GM19397 (cell line): ENCODE measurements around the gene MON2.
"Not testable (repeated sequence)": the region's sequence is repeated elsewhere in the genome, so short reads cannot be mapped to it uniquely, and the experiment has no call there.

Experiments
- ATAC-seq: cut with Tn5 transposase; IDR thresholded peaks from one replicate; pipeline ENCODE4 v1.9.1; 2021; ENCODE audit warnings: mild to moderate bottlenecking, moderate library complexity; ENCODE audit not compliant: unreplicated experiment

The MON2 gene

GRCh38 chr12:62543741-62544140 is 77.1 kb downstream of the MON2 start:
- no peak for ATAC-seq

DNA sequence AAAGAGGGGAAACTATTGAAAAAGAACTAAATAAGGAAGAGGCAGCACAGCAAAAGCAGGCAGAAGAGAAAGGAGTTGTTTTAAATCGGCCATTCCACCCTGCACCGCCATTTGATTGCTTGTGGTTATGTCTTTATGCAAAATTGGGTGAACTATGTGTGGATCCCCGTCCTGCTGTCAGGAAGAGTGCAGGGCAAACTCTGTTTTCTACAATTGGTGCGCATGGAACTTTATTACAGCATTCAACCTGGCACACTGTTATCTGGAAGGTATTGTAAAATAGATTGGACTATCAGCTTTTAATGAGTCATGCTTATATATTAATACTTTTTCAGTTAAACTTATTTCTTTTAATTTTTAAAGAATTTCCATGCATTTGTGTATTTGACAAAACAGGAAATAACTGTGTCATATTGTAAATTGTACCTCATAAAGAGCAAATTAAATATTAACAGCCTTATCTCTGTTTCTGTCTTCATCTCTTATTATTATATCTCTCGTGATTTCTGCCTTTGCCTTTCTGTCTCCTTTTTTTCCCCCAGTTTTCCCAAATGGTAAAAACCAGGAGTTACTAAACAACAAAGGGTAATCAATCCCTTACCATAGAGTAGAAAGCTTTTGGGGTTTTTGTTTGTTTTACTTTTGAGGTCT is 86.4 kb downstream of the MON2 start:
- ATAC-seq = no peak

DNA sequence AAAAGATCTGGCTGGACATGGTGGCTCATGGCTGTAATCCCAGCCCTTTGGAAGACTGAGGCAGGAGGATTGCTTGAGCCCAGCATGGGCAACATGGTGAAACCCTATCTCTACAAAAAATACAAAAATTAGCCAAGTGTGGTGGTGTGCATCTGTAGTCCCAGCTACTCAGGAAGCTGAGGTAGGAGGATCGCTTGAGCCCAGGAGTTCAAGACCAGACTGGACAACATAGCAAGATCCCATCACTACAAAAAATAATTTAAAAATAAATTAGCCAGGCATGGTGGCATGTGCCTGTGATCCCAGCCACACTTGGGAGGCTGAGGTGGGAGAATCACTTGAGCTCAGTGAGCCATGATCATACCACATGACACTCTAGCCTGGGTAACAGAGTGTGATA is 92.7 kb downstream of the MON2 start:
- not testable (repeated sequence) for ATAC-seq

DNA sequence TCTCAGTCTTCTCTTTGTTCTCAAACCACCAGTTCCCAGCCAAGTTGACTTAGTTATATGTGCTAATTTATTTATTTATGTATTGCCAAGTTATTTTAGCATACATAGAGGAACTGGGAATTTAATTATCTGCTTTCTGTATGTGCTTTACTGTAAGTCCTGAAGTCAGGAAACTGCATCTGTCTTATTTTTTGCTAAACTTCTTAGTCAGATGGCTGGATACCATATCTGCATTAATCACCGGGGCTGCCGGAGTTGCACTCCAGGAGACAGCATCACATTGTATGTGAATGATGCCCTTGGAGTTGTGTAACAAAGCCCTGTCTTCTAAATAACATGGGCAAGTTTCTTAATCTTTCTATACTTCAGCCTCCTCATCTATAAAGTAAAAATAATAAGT is 96.2 kb downstream of the MON2 start:
- ATAC-seq = no peak

DNA sequence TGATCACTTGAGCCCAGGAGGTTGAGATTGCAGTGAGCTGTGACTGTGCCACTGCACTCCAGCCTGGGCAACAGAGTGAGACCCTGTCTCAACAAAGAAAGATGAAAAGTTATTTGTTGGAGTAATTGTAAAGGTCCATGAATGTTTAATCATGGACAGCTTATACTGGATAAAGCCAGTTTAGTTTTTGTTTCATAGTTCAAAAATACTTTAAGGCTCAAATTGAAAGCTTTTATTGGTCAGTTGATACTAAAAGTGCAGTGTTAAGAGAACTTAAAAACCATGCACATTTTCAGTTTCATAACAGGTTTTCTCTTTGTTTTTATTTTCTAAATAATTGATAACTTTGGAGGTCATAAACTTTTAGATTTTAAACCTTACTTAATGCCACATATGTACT is 108.4 kb downstream of the MON2 start:
- ATAC-seq = no peak

DNA sequence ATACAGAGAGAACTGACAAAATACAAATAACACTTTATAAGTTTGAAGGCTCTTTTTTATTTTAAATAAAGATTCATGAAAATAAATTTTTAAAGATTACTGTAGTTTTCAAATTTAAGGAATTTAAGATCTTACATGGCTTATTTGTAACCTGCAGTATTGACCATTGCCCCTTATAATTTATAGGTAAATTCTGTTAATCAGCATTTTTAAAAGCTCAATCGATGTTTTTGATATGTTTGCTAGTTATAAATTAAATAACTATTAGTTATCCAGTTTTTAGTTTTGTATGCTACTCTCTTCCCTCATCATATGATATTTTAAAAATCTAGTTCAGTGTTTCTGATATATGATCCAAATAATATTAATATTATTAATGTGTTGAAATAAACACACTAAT is 109.9 kb downstream of the MON2 start:
- no peak for ATAC-seq

GRCh38 chr12:62578726-62579125 is 112.1 kb downstream of the MON2 start:
- no peak for ATAC-seq

- peak; percentile 57 for ATAC-seq
Measured at GRCh38 chr12:62581288-62582064, 114.8 kb downstream of the MON2 start.

DNA sequence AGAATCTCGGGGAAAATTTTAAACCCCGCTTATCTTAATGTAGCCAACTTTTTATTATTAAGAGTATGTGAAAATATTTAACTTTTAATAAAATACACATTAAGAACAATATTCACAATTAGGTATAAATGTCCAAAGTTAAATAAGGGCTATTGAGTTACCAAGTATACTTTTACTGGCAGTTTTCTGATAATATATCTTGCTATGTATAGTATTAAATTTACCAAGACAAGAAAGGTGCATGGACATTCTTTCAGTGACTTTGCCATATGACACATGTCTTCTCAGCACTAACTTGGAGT is 115.4 kb downstream of the MON2 start:
- ATAC-seq = no peak

GRCh38 chr12:62584619-62585018 is 118.0 kb downstream of the MON2 start:
- ATAC-seq = no peak

DNA sequence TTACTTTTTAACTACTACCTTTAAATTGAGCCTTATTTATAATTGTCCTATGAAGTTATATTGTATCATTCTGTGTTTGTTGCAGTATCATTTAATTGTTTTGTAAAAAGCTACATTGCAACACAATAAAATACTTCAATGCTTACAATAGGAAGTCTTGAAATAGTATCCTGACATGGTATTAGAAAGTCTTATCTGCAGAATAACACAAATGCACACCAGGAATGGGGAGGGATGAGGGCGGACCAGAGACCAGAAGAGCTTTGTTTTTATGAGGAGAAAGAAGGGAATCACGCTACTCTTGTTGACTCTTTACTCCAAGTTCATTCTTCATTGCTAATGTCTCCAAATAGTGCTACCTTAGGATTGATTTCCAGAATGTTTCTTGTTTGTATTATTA is 120.2 kb downstream of the MON2 start:
- no peak for ATAC-seq

- ATAC-seq = no peak
Measured at GRCh38 chr12:62588916-62589315, 122.3 kb downstream of the MON2 start.

DNA sequence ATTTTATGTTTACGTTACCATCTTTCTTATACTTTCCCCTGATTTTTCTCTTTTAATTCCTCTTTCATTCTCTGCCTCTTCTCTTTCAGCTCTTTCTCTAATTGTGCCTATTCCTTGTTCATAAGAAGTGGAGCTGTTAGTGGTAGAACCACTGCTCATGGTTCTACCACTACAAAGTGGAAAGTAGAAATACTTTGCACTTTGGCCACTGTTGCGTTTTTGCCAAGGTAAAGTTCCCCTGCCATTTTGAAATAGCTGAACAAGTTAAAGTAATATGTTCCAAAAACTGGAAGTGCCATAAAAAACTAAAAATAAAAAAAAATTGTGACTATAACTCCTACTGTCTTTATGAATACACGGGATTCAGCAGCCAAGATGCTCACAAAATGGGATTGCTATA is 130.6 kb downstream of the MON2 start:
- ATAC-seq = no peak

GRCh38 chr12:62598846-62599245 is 132.2 kb downstream of the MON2 start:
- ATAC-seq = no peak

GRCh38 chr12:62599854-62600437 is 133.3 kb downstream of the MON2 start:
- ATAC-seq = no peak

GRCh38 chr12:62601765-62602164 is 135.1 kb downstream of the MON2 start:
- ATAC-seq = no peak

DNA sequence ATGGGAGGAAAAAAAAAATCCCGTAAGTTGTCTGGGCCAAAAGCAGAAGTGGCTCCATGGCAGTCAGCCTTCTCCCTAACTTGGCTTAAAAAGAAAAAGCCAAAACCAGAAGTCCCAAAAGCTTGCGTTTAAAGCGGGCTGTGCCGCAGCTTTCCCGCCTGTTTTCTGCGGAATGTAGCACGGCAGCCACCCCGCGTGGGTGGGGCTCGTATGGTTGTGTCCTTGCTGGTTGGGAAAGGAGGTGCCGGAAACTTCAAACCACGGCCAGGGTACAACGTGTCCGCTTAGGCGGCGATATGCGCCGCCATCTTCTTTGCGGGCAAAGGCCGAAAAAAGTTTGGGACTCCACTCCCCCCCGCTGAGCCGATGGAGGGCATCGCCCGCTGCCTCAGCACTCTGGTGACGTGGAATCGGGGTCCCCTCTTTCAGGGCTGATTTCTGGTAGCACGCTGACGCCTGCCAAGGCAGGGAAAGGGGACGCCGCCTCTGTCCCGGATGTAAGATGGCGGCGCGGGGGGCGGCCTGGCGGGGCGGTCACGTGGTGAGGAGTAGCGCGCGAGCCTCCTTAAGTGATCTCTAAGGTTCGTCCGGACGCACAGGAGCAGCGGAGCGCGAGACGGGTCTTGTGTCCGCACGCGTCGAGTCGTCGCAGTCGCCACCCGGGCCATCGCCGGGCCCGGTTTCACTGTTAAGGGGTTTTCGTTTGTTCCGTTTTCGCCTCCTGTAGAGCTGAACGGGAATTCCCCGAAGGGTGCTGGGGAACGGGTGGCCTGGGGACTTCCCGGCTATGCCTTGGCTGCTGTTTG is 135.8 kb downstream of the MON2 start:
- ATAC-seq = peak; percentile 69

DNA sequence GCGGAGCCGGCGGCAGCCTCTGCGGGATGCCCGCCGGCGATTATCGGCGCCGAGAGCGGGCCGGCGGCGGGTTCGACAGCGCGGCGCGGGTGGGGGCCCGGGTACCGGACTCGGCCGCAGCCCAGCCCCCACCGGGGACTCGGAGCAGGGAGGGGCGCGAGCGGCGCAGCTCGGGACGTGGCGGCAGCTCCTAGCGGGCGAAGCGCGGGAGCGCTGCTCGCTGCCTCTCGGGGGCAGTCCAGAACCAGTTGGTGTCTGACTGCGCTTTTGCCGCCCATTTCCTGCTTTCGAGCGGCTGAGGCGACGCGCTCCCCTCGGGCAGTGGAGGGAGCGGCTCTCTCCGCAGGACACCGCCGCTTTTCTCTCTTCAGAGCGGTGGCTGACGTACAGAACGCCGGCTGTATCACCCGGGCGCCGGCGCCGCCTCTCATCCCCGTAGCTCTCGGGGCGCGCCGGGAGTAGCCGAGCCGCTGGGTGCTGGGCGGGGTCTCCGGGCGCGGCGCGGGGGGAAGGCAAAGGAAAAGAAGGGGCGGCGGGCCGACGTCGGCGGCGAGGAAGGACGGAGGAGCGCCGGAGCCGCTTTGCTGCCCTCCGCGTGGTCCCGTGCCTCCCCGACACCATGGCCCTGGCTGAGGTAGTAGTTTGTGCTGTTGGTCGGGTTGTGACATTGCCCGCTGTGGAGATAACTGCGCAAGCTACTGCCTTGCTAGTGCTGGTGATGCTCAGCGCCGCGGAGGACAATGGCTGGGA is 136.6 kb downstream of the MON2 start:
- peak; percentile 72 for ATAC-seq

- no peak for ATAC-seq
Measured at GRCh38 chr12:62603811-62604098, 137.1 kb downstream of the MON2 start.

- ATAC-seq = no peak
Measured at GRCh38 chr12:62604373-62604772, 137.7 kb downstream of the MON2 start.

DNA sequence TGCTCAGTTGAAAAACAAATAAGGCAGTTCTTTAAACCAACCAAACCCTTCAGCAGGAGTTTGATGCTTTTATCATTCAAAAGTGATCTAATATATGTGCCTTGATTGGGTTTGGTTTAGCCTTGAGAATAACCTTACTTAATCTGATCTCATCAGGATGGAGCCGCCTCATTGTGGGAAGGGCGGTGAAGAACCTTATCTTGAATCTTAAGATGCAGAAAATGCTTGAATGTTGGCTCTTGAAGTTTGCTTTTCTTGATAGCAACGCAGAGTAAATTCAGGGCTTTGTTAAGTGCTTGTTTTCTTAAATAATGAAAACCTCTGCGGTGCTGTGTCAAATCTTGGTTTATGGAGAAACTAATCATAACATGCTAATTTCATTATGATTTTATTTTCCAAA is 138.2 kb downstream of the MON2 start:
- ATAC-seq = no peak
